HPDE6-E6E7 (cell line): Measurements from ENCODE around the gene CLIC6.

Experiments
- DNase-seq: peaks from one replicate; pipeline ENCODE4 v3.0.0; 2011; ENCODE audit warnings: missing footprints; ENCODE audit errors: extremely low spot score

Gene CLIC6

GRCh38 chr21:34726627-34727337 lies 58.0 kb downstream of the CLIC6 start:
- DNase-seq, result no peak

- DNase-seq, result no peak
Observed at GRCh38 chr21:34728479-34728878, 59.7 kb downstream of the CLIC6 start.

GRCh38 chr21:34730194-34730593 lies 61.4 kb downstream of the CLIC6 start:
- DNase-seq, result no peak

- no peak for DNase-seq
Observed at GRCh38 chr21:34730756-34731445, 62.1 kb downstream of the CLIC6 start.

GRCh38 chr21:34732388-34732821 lies 63.6 kb downstream of the CLIC6 start:
- no peak for DNase-seq

GRCh38 chr21:34733852-34734251 lies 65.1 kb downstream of the CLIC6 start:
- no peak for DNase-seq

- DNase-seq, result peak; percentile 68
Observed at GRCh38 chr21:34734696-34735095, 65.9 kb downstream of the CLIC6 start.

GRCh38 chr21:34736116-34736874 lies 67.5 kb downstream of the CLIC6 start:
- DNase-seq, result no peak

GRCh38 chr21:34737115-34737514 lies 68.3 kb downstream of the CLIC6 start:
- no peak for DNase-seq

GRCh38 chr21:34740198-34740597 lies 71.4 kb downstream of the CLIC6 start:
- no peak for DNase-seq

GRCh38 chr21:34743285-34743684 lies 74.5 kb downstream of the CLIC6 start:
- no peak for DNase-seq

GRCh38 chr21:34743831-34744230 lies 75.0 kb downstream of the CLIC6 start:
- peak; percentile 40 for DNase-seq

GRCh38 chr21:34744801-34745200 lies 76.0 kb downstream of the CLIC6 start:
- no peak for DNase-seq

GRCh38 chr21:34745557-34746255 lies 76.9 kb downstream of the CLIC6 start:
- DNase-seq, result peak; percentile 71

- DNase-seq, result no peak
Observed at GRCh38 chr21:34748862-34749261, 80.1 kb downstream of the CLIC6 start.

GRCh38 chr21:34754690-34755647 lies 86.2 kb downstream of the CLIC6 start:
- no peak for DNase-seq

- no peak for DNase-seq
Observed at GRCh38 chr21:34761758-34762330, 93.0 kb downstream of the CLIC6 start.

GRCh38 chr21:34762786-34763185 lies 94.0 kb downstream of the CLIC6 start:
- no peak for DNase-seq

- no peak for DNase-seq
Observed at GRCh38 chr21:34764715-34765284, 96.0 kb downstream of the CLIC6 start.

- no peak for DNase-seq
Observed at GRCh38 chr21:34765619-34766018, 96.8 kb downstream of the CLIC6 start.
